ENCODE data around the gene CPB2.

CPB2 gene

GRCh38 chr13:46126552-46127357, 21.9 kb upstream of the CPB2 start:
- peak; percentile 63 to 76 for DNase-seq

GRCh38 chr13:46126056-46126455, 21.2 kb upstream of the CPB2 start:
- no peak for DNase-seq

GRCh38 chr13:46124967-46125933, 20.4 kb upstream of the CPB2 start:
- DNase-seq, result peak in 1 of 2 donors; percentile 21

GRCh38 chr13:46124531-46124966, 19.7 kb upstream of the CPB2 start:
- DNase-seq, result peak; percentile 18 to 21

GRCh38 chr13:46122304-46122703, 17.5 kb upstream of the CPB2 start:
- no peak for DNase-seq

GRCh38 chr13:46121597-46122163, 16.8 kb upstream of the CPB2 start:
- no peak for DNase-seq

- no peak for DNase-seq
Observed at GRCh38 chr13:46121033-46121432, 16.2 kb upstream of the CPB2 start.

GRCh38 chr13:46119883-46120614, 15.2 kb upstream of the CPB2 start:
- DNase-seq, result no peak

GRCh38 chr13:46116653-46117502, 12.0 kb upstream of the CPB2 start:
- no peak for DNase-seq

GRCh38 chr13:46114613-46115012, 9.8 kb upstream of the CPB2 start:
- DNase-seq, result no peak

GRCh38 chr13:46113596-46113995, 8.8 kb upstream of the CPB2 start:
- peak in 1 of 2 donors; percentile 14 for DNase-seq

GRCh38 chr13:46111151-46111550, 6.3 kb upstream of the CPB2 start:
- no peak for DNase-seq

GRCh38 chr13:46109451-46109850, 4.6 kb upstream of the CPB2 start:
- DNase-seq, result no peak

GRCh38 chr13:46106839-46107371, 2.1 kb upstream of the CPB2 start:
- DNase-seq, result no peak

GRCh38 chr13:46103037-46103436, 1.8 kb downstream of the CPB2 start:
- no peak for DNase-seq

- no peak for DNase-seq
Observed at GRCh38 chr13:46102255-46102605, 2.6 kb downstream of the CPB2 start.

- no peak for DNase-seq
Observed at GRCh38 chr13:46101484-46102254, 3.2 kb downstream of the CPB2 start.

- DNase-seq, result no peak
Observed at GRCh38 chr13:46101002-46101401, 3.8 kb downstream of the CPB2 start.

GRCh38 chr13:46100191-46100815, 4.5 kb downstream of the CPB2 start:
- DNase-seq, result no peak

- no peak for DNase-seq
Observed at GRCh38 chr13:46097663-46098062, 7.2 kb downstream of the CPB2 start.

All from CD4-positive, alpha-beta T cell treated with Interferon alpha-2 for 1 hour (primary cell).